Globus pallidus (tissue), 1 donor: ENCODE data around the gene TFF1.
"Not testable (repeated sequence)": the region's sequence is repeated elsewhere in the genome, so short reads cannot be mapped to it uniquely, and the experiment has no call there.

Experiments used
- DNase-seq: peaks from one replicate; pipeline ENCODE4 v3.0.0-alpha.2; 2015; ENCODE audit warnings: low spot score

The TFF1 gene

DNA sequence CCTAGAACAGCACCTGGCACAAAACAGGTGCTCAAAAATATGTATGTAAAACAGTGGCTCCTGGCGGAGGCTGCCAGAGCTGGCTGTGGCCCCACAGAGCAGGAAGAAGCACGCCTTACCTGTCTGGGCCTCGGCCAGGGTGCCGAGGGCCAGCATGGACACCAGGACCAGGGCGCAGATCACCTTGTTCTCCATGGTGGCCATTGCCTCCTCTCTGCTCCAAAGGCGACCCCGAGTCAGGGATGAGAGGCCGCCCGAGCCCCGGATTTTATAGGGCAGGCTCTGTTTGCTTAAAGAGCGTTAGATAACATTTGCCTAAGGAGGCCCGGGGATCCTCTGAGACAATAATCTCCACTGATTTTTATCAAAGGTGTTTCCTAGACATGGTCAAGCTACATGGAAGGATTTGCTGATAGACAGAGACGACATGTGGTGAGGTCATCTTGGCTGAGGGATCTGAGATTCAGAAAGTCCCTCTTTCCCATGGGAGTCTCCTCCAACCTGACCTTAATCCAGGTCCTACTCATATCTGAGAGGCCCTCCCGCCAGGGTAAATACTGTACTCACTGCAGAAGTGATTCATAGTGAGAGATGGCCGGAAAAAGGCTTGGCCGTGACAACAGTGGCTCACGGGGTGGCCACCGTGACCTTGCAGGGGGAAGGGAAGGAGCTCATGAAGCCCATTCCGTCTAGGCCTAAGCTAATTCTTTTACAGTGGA is at the start of gene TFF1:
TSS of gene TFF1 (minus strand) at position 244 of the 719 bp plus-strand sequence. CDS start at position 204, 40 bp downstream.
- DNase-seq, result no peak

DNA sequence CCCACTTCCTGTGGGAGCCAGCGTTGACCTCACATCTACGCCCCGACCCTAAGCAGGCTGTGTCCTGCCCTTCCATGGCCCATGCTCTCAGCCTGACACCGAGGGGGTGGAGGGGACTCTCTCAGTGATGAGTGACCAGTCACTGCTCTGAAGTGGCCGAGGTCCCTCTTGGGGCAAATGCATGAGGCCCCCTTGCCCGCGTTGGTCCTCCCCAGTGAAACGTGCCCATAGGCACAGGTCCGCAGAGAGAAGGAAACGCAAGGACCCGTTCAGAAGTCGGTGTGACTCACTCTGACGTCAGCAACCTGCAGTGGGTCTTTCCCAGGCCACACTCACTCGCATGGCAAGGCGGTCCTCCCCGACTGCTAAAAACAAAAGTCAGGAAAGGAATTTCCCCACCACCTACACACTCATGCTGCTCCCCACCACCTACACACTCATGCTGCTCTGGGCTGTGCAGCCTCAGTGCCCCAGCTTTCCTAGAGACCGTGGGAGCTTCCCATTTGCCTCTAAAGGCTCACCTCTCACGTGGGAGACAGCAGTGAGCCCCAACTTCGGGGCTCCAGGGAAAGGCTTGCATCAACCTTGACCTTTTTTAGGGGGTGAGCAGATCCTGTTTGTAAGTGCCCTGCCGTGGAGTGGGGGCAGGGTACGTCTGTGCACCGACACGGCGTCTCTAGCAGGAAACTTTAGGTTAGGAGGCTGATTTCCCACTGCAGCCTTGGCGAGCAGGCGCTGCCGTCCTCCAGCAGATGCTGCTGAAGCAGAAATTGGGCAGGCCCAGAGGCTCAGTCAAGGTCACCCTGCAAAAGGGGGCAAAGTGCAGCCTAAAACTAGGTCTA is 48.8 kb upstream of the TFF1 start:
- DNase-seq, result no peak

DNA sequence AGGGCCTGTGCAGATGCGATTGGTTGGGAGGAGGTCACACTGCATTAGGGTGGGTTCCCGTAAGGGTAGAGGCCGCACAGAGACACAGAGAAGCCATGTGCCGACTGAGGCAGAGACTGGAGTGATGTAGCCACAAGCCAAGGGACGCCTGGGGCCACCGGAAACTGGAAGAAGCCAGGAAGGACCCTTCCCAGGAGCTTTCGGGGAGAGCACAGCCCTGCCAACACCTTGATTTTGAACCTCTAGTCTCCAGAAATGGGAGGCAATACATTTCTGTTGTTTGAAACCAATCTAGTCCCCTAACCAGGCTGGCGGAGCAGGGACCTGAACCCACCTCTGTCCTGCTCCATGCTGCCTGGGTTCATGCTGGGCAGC is 48.2 kb upstream of the TFF1 start:
- DNase-seq, result no peak

DNA sequence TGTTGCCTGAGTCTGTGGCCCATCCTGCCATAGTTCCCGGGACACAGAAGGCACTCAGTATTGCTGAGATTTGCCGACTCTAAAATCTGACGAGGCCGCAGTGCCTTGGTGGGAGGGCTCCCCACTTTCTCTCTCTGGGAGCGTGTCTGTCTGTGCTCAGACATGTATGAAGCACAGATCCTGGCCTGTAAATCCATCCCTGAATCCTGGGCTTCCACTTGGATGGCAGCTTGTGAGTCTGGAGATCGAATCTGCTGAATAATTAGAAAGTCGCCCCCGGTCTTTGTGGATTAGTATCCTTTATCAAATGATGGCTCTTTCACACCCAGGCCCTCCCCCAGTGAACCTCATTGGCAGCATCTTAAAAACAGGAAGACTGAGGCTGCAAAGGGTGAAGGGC is 47.7 kb upstream of the TFF1 start:
- no peak for DNase-seq

DNA sequence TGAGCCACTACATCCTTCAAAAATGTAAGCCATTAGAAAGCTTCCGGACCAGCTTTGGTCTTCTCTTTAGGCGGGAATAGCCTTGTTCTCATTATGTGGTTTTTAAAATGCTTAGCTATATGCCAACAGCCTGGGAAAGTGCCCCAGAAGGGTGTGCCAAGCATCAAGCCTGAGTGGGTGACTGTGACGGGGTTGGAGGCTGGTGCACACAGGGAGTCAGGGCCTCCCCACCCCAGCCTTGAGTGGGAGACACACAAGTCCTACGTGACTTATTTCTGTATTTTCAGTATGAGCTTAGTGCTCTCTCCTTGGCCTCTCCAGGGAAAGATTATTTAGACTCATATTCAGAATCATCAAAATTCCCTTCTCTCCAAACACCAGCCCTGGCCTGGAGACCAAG is 47.2 kb upstream of the TFF1 start:
- DNase-seq, result no peak

DNA sequence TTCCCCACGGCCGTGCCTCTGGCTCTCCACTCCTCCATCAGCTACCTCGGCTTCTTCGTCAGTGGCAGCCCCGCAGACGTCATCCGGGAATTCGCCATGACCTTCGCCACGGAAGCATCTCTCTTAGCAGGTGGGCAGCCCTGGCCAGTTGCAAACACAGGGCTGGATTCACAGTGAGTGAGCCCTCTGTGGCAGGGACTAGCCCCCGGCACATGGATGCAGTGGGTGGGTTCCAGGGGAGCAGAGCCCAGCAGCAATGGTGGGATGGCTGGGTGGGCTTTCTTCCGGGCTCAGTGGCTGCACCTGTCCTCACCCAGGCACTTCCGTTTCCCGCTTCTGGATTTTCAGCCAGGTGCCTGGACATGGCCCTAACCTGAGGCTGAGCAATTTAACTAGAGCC is 46.8 kb upstream of the TFF1 start:
- DNase-seq, result no peak

DNA sequence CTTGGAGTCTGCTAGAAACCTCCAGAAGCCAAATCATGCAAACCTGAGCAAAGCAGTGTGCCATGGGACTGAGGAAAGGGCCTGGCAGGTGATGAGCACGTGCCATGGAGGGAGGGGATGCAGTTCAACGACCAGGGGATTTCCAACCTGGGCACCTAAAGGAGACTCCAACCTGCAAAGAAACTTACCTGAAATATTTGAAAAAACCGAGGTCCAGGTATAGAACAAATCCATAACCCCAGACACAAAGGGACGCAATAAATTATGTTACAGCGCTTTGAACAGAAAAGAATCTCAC is 46.2 kb upstream of the TFF1 start:
- no peak for DNase-seq

DNA sequence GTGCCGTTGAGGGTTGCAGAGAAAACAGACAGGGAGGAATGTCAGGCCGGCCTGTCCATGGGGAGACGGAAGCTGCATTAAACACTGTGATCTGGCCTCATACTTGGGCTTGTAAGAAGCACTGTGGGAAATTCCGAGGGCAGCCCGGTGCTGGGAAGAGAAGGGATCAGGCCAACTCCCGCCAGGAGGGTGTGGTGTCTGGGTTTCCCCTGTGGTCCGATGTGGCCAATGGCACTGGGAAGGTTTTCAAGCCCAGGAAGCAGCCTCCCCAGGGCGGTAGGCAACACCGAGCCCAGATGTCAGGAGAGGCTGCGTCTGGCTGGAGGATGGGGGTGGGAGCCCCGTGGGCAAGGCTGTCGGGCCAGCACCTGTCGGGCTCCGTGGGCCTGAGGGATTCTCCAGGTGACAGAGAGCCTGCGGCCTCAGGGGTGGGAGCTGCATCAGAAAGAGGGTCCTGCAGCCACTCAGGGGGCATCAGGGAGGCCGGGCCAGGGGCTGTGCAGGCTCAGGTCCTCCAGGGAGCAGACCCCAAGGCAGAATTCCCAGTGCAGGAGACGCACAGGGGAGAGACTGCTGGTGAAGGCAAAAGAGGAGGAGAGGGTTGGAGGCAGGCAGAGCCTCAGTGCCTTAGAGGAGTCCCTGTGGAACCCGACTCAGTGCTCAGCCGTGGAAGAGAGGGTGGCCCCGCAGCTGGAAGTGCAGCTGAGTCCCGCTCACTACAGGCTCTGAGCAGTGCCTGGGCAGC is 45.7 kb upstream of the TFF1 start:
- no peak for DNase-seq

DNA sequence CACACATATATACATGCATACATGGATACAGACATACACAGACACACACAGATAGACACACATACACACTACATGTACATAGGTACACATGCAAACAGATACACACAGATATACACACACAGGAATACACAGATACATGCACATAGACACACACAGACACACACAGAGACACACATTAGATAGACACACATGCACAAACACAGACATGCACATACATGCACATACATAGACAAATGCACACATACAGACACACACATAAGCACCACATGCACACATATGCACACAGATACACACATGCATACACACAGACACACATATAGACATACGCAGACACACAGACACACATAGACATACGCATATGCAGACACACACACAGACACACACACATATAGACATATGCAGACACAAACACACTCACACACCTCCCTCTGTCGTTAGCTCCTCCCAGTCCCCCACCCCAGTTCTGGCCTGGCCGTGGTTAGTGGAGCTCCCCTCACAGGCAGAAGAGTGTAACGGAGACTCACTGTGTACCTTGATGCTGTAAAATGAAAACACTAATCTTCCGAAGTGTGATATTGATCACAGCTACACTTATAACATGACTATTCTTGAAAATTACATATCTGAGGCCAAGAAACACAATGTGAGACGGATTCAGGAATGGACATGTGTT is 45.0 kb upstream of the TFF1 start:
- DNase-seq, result no peak

DNA sequence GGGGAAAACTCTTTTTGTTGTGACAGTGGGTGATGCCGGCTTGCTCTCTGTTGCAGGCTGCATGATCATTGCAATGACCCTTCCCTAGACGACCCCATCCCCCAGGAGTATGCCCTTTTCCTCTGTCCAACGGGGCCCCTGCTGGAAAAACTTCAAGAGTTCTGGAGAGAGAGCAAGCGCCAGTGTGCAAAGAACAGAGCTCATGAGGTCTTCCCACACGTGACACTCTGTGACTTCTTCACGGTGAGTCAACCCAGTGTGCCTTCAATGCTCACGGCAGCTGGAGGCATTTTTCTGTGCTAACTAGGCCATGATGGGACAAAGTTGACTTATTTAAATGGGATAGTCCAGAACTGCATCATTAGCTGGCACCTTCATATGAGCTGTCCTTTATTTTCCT is 43.0 kb upstream of the TFF1 start:
- no peak for DNase-seq

DNA sequence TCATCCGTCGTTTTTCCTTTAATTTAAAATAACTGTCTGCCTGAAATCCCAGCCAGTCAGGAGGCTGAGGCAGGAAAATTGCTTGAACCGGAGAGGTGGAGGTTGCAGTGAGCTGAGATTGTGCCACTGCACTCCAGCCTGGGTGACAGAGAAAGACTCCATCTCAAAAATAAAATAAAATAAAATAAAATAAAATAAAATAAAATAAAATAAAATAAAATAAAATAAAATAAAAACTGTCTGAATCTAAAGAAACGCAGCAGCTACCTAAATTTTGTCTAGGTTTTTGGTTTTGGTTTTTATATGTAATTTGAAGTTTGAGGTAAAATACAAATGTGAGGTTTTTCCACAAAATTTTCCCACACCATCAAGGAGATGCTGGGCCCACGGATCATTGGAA is 42.4 kb upstream of the TFF1 start:
- not testable (repeated sequence) for DNase-seq

DNA sequence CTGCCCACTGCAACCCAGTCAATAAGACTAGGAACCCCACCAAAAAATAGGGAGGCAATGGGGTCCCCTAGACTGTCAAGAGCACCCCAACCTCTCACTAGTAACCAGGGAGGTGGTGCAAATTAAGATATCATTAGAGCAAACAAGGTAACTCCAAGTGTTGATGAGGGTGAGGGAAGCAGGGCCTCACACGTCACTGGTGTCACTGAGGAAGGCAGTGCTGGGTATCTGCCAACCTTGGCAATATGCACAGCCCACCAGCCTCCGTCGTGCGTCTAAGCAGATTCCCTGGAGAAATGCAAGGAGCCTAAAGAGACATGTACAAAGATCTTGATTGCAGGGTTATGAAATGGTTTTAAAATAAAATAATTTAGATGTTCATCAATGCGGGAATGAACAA is 41.1 kb upstream of the TFF1 start:
- DNase-seq, result no peak

DNA sequence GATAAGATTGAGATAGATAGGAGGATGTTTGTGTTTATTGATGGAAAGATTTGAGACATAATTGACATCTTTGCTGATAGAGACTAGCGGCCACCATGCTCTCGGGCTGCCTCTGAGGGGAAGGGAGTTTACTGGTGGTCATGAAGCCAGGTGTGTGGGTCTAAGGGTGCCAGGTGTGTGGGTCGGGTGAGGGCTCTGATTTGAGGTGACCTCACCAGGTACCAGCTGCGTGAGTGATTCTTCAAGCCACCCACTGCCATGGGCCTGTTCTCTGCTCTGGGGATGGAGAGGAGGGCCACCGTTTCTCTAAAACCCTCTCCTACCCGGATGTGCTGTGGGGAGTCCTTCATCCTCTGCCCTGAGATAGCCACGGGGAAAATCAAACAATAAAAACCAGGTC is 40.5 kb upstream of the TFF1 start:
- no peak for DNase-seq

DNA sequence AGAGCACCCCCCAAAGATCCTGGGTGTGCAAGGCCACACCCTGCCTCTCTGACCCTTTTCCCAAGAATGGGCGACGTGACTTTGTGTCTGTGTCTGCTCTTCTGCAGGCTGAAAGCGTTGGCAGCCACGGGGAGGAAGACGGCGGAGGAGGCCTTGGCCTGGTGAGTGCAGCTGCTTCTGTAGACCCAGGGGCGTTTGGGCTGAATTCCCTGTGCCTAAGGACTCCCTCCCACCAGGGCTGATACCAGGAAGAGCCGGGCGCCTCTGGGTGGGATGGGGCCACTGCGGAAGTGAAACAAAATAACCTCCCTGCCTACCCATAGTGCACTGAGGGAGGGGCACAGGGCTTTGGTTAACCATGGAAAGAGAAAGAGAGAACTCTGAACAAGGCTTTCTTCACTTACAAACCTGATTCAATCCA is 39.9 kb upstream of the TFF1 start:
- no peak for DNase-seq

DNA sequence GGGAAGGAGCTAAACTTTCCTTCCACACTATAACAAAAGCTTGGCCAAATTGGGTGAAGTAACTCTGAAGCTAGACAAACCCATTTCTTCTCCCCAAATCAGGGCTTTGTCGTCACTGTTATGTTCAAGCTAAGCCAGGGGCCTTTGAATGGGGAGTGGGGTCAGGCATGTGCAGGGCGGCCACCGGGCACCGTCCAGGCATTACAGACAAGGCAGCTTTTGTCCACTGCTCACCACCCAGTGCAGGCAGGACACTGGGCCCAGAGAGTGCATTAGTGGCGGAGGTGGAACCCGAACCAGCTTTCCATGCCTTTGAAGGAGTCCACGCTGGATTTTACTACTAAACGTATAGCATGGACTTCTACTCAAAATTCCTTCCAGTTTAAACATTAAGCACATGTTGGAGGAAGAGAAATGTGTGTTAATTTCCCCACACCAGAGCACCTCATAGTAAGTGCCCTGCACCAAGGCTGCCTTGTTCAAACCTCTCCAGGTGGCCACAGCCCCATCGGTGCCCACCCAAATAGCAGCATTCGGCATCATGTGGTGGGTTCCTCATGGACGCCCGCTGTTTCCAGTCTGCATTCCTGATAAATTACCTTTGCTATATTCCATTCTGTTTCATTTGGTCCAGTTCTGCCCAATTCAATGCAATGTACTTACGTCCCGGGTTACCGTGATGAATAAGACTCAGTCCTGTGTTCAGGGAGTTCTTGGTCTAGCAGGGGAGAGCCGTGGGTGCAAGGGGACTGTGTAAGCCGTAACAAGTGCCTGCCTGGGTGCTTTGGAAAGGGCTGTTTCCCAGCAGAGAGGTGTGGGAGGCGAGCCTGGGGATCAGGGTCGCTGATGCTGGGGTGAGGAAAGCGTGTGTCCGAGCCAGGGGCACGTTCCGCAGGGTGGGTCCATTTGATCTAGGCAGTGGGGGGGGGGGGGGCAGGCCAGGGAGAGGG is 39.0 kb upstream of the TFF1 start:
- DNase-seq, result no peak

DNA sequence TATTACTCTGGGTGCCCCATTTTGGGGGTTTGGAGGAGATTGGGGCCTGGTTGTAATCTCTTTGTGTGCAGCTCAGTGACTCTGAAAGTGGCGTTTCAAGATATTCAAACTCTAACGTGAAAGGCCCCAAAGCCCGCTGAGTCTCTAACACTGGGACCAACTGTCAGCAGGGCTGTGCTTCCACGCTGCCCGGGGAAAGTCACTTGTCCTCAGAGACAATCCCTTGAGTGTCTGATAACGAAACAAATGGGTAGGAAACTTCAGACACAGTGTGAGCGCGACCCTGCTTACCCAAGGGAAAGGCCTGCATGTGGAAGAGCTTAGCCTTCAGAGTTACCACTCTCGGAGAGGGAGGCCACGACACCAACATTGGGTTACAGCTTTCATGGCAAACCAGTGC is 38.2 kb upstream of the TFF1 start:
- no peak for DNase-seq

DNA sequence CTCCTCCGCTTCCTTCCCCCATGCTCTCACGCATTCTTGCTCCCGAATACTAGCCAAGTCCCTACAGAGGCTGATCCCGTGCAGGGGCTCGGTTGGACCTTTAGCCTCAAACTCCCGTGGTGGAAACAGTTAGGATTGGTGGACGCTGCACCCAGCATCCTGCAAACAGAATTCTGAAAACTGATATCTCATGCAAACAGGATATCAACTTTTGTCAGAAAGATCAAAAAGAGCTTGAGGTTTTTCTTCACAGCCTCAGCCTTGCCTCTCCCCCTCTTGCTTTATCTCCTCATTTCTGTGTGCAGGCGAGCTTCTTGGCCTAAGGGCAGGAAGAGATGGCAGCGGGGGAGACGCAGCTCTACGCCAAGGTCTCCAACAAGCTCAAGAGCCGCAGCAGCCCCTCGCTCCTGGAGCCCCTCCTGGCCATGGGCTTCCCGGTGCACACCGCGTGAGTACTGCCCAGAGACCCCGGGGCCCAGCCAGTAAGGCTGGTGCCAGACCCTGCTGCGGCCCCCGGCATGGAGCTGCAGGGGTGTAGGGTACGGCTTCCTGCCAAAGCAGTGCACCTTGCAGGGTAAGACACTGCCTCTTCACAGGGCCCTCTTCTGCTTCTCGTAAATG is 37.4 kb upstream of the TFF1 start, which contains the start of gene UBASH3A:
TSS of gene UBASH3A (plus strand) at position 292 of the 621 bp plus-strand sequence. CDS start at position 336, 44 bp downstream.
- DNase-seq, result no peak

DNA sequence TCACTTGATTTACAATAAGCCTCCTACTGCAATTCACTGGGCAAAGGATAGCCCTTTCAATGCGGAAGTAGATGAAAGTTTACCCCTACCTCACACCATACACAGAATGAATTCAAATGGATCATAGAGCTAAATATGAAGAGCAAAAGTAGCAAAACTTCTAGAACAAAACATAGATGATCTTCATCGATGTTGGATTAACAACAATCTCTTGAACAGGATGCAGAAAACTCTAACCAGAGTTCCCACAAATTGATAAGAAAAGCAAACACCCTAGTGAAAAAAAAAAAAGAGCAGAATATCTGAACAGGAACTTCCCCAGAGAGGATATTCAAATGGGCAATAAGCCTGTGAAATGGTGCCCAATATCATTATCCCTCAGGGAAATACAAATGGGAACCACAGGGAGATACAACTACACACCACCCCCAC is 35.5 kb upstream of the TFF1 start:
- DNase-seq, result no peak

DNA sequence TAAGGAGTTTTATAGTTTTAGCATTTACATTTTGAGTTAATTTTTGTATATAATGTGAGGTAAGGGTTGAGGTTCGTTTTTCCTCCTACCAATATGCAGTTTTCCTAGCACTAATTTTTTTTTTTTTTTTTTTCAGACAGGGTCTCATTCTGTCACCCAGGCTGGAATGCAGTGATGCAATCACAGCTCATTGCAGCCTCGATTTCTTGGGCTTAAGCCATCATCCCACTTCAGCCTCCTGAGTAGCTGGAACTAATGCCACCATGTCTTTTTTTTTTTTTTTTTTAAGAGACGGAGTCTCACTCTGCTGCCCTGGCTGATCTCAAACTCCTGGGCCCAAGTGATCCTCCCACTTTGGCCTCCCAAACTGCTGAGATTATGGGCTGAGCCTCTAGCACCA is 34.8 kb upstream of the TFF1 start:
- no peak for DNase-seq

DNA sequence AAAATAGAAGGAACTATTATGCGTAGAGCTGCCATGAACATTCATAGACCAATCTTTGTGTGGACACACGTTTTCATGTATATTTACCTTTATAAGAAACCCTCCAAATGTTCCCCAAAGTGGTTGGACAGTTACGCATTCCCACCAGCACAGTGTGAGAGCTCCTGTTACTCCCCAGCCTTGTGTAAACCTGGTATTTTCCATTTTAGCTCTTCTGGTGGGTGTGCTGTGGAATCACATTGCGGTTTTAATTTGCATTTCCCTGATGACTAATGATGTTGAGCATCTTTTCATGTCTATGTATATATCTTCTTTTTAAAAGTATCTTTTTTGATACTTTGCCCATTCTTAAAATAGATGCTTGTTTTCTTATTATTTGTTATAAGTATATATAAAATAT is 34.2 kb upstream of the TFF1 start:
- no peak for DNase-seq
